SK-N-SH (cell line): ENCODE measurements around the gene ULBP2. TPM values are rescaled to one million over a fixed set of nuclear protein-coding genes. Genes with fewer than 3 reads are reported as not detected.
"Not testable (repeated sequence)": the region's sequence is repeated elsewhere in the genome, so short reads cannot be mapped to it uniquely, and the experiment has no call there.

Source experiments
- CTCF ChIA-PET: fragments of 300-600, 350-600 bp; formaldehyde crosslinking; extraction: SDS; loops from one replicate; lab custom pipeline; 2021; lab: Yijun Ruan, JAX
- POLR2A ChIA-PET: fragments of 350-600 bp; sonication (Branson Sonifier 250); formaldehyde crosslinking; extraction: SDS; loops from one replicate; lab custom pipeline; 2020; ENCODE audit warnings: antibody characterized with exemption, inconsistent platforms; lab: Yijun Ruan, JAX
- DNase-seq: peaks from one replicate; pipeline ENCODE4 v3.0.0; 2012
- H2AFZ ChIP-seq: fragments of 200-600 bp; sonication (generic); 2 replicates; pipeline ENCODE4 v1.8.1; 2016; ENCODE audit warnings: antibody characterized with exemption, mild to moderate bottlenecking, low read depth
- H3F3A ChIP-seq: fragments of 200-600 bp; sonication (generic); replicated peaks from 2 replicates; pipeline ENCODE3; 2016; ENCODE audit warnings: antibody characterized with exemption, mild to moderate bottlenecking; ENCODE audit not compliant: insufficient read depth
- H3K27ac ChIP-seq, 2 experiments: fragments of 200-500 bp in 1 of 2; fragments of 200-600 bp in 1 of 2; sonication (Bioruptor generic) in 1 of 2; sonication (generic), shearing (Covaris generic) in 1 of 2; 2 replicates each; pipeline versions ENCODE4 v1.5.1 to v1.6.1; 2014 to 2016; ENCODE audit warnings: low read depth in 2 of 2, inconsistent platforms in 1 of 2, low read length in 1 of 2, mild to moderate bottlenecking in 1 of 2, mixed read lengths in 1 of 2
- H3K27me3 ChIP-seq: fragments of 200-600 bp; sonication (generic), shearing (Covaris generic); 2 replicates; pipeline ENCODE4 v1.6.1; 2016; ENCODE audit warnings: mixed run types; ENCODE audit not compliant: insufficient read depth
- H3K36me3 ChIP-seq, 2 experiments: fragments of 200-500 bp in 1 of 2; fragments of 200-600 bp in 1 of 2; sonication (Bioruptor generic) in 1 of 2; sonication (generic) in 1 of 2; replicated peaks in 1 of 2; 2 replicates each; pipeline versions ENCODE3 to v1.5.1; 2014 to 2016; ENCODE audit warnings: low read length in 1 of 2, mild to moderate bottlenecking in 1 of 2; ENCODE audit not compliant: insufficient read depth in 2 of 2, control insufficient read depth in 1 of 2
- H3K4me1 ChIP-seq, 2 experiments: fragments of 200-500 bp in 1 of 2; fragments of 200-600 bp in 1 of 2; sonication (Bioruptor generic) in 1 of 2; sonication (generic), shearing (Covaris generic) in 1 of 2; 2 replicates each; pipeline versions ENCODE4 v1.5.1 to v1.6.1; 2014 to 2016; ENCODE audit warnings: low read depth in 1 of 2, low read length in 1 of 2, mixed run types in 1 of 2; ENCODE audit not compliant: insufficient read depth in 2 of 2, control insufficient read depth in 1 of 2
- H3K4me2 ChIP-seq: fragments of 200-600 bp; sonication (generic), shearing (Covaris generic); 2 replicates; pipeline ENCODE4 v1.6.1; 2017; ENCODE audit warnings: mixed run types
- H3K4me3 ChIP-seq, 2 experiments: fragments of 200-500 bp in 1 of 2; fragments of 200-600 bp in 1 of 2; sonication (Bioruptor generic) in 1 of 2; sonication (generic), shearing (Covaris generic) in 1 of 2; 2 replicates each; pipeline versions ENCODE4 v1.5.1 to v1.8.1; 2014 to 2016; ENCODE audit warnings: low read depth in 2 of 2, inconsistent platforms in 1 of 2, low read length in 1 of 2, mild to moderate bottlenecking in 1 of 2, mixed read lengths in 1 of 2, moderate library complexity in 1 of 2
- H3K79me2 ChIP-seq: fragments of 200-600 bp; sonication (generic); 2 replicates; pipeline ENCODE4 v1.8.1; 2017; ENCODE audit warnings: mild to moderate bottlenecking; ENCODE audit not compliant: insufficient read depth
- H3K9ac ChIP-seq: fragments of 200-600 bp; sonication (generic); 2 replicates; pipeline ENCODE4 v1.6.1; 2017; ENCODE audit warnings: mixed run types
- H3K9me2 ChIP-seq: fragments of 200-600 bp; sonication (generic); 2 replicates; pipeline ENCODE4 v1.6.1; 2017; ENCODE audit warnings: mixed run types
- H3K9me3 ChIP-seq: fragments of 200-600 bp; sonication (generic); 2 replicates; pipeline ENCODE4 v1.6.1; 2017; ENCODE audit warnings: mixed run types, mild to moderate bottlenecking, moderate library complexity
- H4K20me1 ChIP-seq: fragments of 200-600 bp; sonication (generic); 2 replicates; pipeline ENCODE4 v1.6.1; 2017; ENCODE audit warnings: mild to moderate bottlenecking, mixed run types; ENCODE audit not compliant: insufficient read depth
- FOXJ3 ChIP-seq: sonication (generic); formaldehyde crosslinking; IDR thresholded peaks from 2 replicates; pipeline ENCODE4 v1.5.1; 2020; ENCODE audit warnings: mild to moderate bottlenecking, missing genetic modification reagents
- WGBS: methylation state at CpG from one replicate; pipeline ENCODE4 v1.1.6; 2017; ENCODE audit warnings: low lambda C conversion rate; 5-methylcytosine and 5-hydroxymethylcytosine counted together
- polyA plus RNA-seq, 3 experiments: library from polyadenylated mRNA; depleted of rRNA; stranded (reverse); fragments of >200 nt; gene quantifications; 2 replicates each; pipeline ENCODE4 v1.2.3, GENCODE V29; 2012

Gene ULBP2
- polyA plus RNA-seq, 1 of the 3 experiments (the other 2 are of a cell fraction) = 5.0 TPM

DNA sequence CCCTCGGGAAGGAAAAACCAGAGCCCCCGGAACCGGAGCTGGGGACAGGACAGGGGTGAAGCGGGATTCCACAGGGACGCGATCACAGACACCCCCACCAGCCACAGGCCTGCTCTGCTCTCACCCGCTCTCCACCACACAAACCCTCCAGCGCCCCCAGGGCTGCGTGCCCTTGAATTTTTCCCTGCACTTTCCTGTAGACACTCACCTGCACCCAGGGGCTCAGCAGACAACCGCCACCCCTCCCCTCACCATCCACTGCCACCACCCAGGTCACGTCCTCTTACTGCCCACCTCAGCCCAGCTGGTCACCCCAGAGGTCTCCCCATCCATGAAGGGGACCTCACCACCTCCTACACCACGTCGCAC is 631 bp downstream of the ULBP2 start:
- no peaks in the 10 kb centered on the region for H3K36me3 ChIP-seq
- POLR2A ChIA-PET = no interaction called here
- no peak for TF ChIP-seq FOXJ3 (CRISPR knock-in tag)
- TF ChIP-seq, all 33 proteins: peak for 0
- Histone ChIP-seq H4K20me1 (no peaks in the 10 kb centered on the region), H3K9ac (peak overlapping the region; percentile 58; the same call in 1 of the 2 replicates), H3K27me3 (peaks cover 32% of the 10 kb centered on the region), H3K4me2 (peak overlapping the region; percentile 98), H2AFZ (peak overlapping the region; percentile 90), H3K9me2 (no peaks in the 10 kb centered on the region), H3K9me3 (no peaks in the 10 kb centered on the region), H3K27ac (no peak overlapping the region), H3K79me2 (no peaks in the 10 kb centered on the region), H3F3A (no peaks in the 10 kb centered on the region), H3K4me1 (peaks cover 0 to 8% of the 10 kb centered on the region in 2 experiments; a peak in 1 of 4 replicates), H3K4me3 (peak overlapping the region; percentile 56 to 70; a peak in 3 of 4 replicates)
- no peak for DNase-seq
- CTCF ChIA-PET = no interaction called here
- 22% methylated on average over 8 of the region's 13 CpGs for WGBS

DNA sequence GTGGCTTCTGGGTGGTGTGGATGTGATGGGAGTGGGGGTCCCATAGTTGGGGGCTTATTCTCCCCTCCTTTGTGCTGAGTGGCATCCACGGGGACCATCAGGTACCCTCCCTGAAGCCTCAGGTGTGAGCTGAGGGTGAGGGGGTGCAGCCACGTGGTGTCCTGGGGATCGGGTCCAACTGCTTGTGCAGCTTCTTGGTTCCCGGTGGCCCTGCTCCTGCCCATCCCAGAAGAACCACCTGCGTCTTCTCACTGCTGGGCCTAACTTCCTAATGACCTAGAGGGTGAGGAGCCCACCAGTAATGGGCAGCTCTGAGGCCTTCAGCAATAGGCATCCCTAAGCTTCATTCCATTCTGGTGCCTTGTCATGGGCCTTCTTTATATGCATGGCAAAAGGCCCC is 1.5 kb downstream of the ULBP2 start:
- POLR2A ChIA-PET, CTCF ChIA-PET: not testable (repeated sequence)
- no CpG with 5 or more reads among the region's 5 CpGs for WGBS

DNA sequence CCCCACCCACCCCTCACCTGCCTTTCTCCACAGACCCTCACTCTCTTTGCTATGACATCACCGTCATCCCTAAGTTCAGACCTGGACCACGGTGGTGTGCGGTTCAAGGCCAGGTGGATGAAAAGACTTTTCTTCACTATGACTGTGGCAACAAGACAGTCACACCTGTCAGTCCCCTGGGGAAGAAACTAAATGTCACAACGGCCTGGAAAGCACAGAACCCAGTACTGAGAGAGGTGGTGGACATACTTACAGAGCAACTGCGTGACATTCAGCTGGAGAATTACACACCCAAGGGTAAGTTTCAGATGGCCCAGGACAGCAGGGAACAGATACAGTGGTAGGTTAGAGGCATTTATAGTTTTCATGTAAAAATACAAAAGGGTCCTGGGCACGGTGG is 3.5 kb downstream of the ULBP2 start:
- CTCF ChIA-PET, H3K9ac ChIP-seq, H3K27ac ChIP-seq, H2AFZ ChIP-seq, H3K9me2 ChIP-seq, H3K27me3 ChIP-seq, H3F3A ChIP-seq, H3K4me1 ChIP-seq, DNase-seq, POLR2A ChIA-PET, H3K79me2 ChIP-seq, H3K9me3 ChIP-seq, H3K36me3 ChIP-seq, H4K20me1 ChIP-seq, H3K4me2 ChIP-seq, H3K4me3 ChIP-seq: not testable (repeated sequence)
- 53% methylated on average over 3 of the region's 6 CpGs for WGBS

More for the DNA sequence above, 1.5 kb downstream of the ULBP2 start:
- H3F3A ChIP-seq, H3K36me3 ChIP-seq, H3K9ac ChIP-seq, H4K20me1 ChIP-seq, H3K9me2 ChIP-seq, H3K9me3 ChIP-seq, H3K4me1 ChIP-seq, H2AFZ ChIP-seq, H3K4me2 ChIP-seq, H3K79me2 ChIP-seq, H3K4me3 ChIP-seq, DNase-seq, H3K27ac ChIP-seq: not testable (repeated sequence)
- peaks cover 23% of the 10 kb centered on the region for H3K27me3 ChIP-seq

DNA sequence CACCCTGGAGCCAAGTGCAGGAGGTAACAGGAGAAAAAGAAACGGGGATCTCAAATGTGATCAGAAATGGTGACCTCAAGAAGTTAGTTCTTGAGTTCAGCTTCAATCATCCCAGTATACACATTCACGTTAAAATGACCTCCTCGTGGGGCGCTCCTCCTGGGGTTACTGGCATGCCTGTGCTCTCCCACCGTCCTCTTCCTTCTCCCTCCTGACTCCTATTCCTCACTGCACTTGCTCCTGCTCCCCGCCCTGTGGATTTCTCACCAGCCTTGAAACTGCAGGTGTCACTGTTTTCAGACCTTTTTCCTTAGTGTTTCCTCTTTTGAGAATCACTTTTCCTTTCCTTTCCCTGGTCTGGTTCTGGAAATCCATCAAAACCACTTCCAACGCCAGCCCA is 4.8 kb downstream of the ULBP2 start:
- H3K79me2 ChIP-seq, H3K9me2 ChIP-seq, H3K9ac ChIP-seq, H3K4me3 ChIP-seq, H3F3A ChIP-seq, H3K27ac ChIP-seq, DNase-seq, H2AFZ ChIP-seq, H4K20me1 ChIP-seq, H3K9me3 ChIP-seq, H3K27me3 ChIP-seq, H3K4me1 ChIP-seq, H3K36me3 ChIP-seq, POLR2A ChIA-PET, CTCF ChIA-PET, H3K4me2 ChIP-seq: not testable (repeated sequence)
- WGBS = 59% methylated on average over 7 of the region's 7 CpGs

DNA sequence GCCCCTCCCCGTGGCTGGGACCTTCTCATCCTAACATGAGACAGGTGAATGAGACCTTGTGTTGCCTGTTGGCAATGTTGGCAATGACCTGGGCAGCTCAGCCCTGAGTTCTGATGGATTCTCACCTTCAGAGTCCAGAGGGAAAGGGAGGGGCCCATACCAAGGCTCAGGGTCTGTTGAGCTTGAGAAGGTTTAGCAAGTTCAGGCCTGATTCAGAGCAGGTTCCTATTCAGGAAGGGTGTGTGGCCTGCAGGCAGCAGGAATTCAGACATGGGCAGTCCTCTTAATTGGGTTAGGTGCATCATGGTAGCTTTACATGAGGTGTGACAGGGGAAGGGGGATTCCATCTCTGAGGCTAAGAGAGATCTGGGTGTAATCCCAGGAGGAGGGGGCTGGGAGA is 5.7 kb downstream of the ULBP2 start:
- CTCF ChIA-PET, H3K9me2 ChIP-seq, H4K20me1 ChIP-seq, H3K4me1 ChIP-seq, H3K9me3 ChIP-seq, H2AFZ ChIP-seq, POLR2A ChIA-PET, DNase-seq, H3F3A ChIP-seq, H3K4me2 ChIP-seq, H3K4me3 ChIP-seq, H3K36me3 ChIP-seq, H3K9ac ChIP-seq, H3K79me2 ChIP-seq, H3K27ac ChIP-seq: not testable (repeated sequence)
- peaks cover 14% of the 10 kb centered on the region; the same call in 1 of the 2 replicates for H3K27me3 ChIP-seq
- WGBS = no CpG with 5 or more reads among the region's 1 CpG
